ENCODE data around the gene NPEPPS.

- TF ChIP-seq POLR2AphosphoS5 (IDR thresholded peaks at IDR 0.05) = no peak
- TF ChIP-seq CTCF (IDR thresholded peaks at IDR 0.05) = no peak
- TF ChIP-seq EP300 (IDR thresholded peaks at IDR 0.05; ENCODE audit: low read depth) = no peak
These were observed 113.4 kb downstream of the NPEPPS start for GRCh38 chr17:47644324-47644723.
